OCI-M2 (cell line): ENCODE results near the gene FER1L5.

Experiments used
- DNase-seq: peaks from one replicate; lab custom pipeline; 2025; ENCODE audit not compliant: unreplicated experiment; lab: John Stamatoyannopoulos, UW

FER1L5 gene

DNA sequence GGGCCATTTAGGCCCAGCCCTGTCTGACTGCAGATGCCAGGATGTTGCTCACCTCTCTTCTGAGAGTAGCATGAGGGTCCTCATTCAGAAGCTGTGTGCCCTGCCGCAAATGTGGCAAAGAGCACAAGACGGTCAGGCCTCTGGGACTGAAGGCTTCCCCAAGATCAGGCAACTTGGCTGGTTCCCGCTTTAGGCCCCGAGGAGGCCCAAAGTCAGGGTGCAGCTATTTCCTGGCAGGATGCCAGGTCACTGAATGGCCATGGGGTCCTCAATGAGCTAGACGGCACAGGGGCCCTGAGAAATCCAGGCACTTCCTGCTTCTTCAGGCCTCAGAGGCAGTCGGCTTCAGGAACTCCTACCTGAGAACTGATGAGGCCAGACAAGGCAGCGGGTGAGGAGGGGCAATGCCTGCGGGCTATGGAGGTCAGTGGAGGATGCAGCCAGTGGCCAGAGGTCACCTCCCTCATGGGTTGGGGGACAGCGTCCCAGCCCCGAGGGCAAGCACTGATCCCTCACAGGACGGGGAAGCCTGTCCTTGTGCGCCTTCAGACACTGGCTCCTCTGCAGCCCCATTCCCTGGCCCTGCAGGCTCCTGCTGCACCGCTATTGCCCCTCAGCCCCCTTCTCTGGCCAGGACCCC lies 52.4 kb downstream of the FER1L5 start:
- DNase-seq, result no peak

DNA sequence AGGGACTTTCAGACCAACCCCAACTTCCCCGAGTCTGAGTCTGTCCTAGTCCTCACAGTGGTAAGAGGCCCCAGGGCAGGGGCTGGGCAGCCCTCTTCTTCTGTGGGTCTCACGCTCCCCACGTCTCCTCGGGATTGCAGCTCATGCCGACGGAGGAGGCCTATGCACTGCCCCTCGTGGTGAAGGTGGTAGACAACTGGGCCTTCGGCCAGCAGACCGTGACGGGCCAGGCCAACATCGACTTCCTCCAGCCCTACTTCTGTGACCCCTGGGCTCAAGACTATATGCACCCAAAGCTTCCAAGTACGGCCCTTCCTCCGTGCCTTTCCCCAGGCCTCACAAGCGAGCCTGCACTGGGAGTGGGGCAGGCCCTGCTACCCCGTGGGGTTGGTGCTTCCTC lies 53.0 kb downstream of the FER1L5 start:
- DNase-seq, result no peak

DNA sequence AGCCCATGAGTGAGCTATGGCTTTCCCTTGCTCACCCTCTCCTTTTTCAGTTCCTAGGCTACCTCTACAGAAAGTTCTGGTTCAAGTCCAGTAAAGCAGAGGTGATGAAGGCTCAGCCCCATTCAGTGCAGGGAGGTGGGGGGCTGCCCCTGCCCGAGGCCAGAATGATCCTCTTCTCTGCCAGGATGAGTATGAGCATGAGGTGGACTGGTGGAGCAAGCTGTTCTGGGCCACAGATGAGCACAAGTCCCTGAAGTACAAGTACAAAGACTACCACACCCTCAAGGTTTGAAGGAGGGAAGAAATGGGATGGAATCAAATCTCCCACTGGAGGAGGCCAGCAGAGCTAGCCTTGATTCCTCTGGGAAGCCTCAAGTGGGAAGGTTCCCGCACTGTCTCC lies 54.9 kb downstream of the FER1L5 start:
- no peak for DNase-seq

DNA sequence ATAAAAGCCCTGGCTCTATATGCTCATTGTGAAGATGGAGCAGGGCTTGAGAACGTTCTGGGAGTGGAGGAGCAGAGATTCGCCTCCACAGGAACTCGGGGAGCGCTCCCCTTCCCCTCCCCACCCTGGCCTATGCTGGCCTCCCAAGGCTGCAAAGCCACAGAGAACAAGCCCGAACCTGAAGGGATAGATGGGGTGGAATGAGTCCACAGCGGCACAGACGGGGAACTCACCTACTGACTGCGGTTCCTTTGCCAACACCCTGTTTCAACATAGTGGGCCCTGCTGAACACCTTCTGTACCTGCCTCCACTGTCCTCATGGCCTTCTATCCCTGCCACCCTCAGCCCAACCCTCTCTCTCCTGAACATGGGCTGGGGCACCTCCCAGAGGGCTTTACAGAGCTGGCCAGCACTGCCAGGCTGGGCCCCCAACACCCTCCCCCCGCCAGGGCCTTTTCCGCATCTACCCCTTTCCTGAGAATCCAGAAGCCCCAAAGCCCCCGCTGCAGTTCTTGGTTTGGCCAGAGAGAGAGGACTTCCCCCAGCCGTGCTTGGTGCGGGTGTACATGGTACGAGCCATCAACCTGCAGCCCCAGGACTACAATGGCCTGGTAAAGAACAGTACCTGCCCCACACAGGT lies 55.8 kb downstream of the FER1L5 start:
- DNase-seq, result no peak

DNA sequence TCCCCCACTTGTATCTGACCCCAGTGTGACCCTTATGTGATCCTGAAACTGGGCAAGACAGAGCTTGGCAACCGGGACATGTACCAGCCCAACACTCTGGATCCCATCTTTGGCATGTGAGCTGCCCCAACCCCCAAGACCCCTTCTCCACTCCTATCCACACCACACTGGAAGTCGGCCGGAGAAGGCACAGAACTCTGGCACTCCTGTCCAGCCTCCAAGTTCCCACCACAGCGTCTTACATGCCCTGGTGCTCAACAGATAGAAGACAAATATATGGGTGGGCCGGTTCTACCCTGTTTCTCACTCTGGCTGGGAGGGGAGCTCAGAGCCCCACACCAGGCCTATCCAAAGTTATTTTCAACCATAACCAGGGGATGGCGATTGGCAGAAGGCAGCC lies 56.5 kb downstream of the FER1L5 start:
- no peak for DNase-seq

DNA sequence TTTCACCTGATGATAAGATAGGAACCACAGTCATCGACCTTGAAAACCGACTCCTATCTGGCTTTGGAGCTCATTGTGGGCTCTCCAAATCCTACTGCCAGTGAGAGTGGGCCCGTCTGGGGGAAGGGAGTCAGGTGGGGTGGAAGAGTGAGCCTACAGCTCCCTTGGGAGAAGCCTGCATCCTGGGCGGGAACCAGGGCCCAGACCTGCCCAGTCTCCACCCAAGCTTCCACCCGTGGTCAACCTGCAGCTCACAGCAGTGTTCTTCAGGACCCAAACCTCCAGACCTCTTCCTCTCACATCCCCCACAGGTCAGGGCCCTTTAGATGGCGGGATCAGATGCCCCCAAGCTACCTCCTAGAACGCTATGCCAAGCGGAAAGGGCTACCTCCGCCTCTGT lies 57.1 kb downstream of the FER1L5 start:
- no peak for DNase-seq

DNA sequence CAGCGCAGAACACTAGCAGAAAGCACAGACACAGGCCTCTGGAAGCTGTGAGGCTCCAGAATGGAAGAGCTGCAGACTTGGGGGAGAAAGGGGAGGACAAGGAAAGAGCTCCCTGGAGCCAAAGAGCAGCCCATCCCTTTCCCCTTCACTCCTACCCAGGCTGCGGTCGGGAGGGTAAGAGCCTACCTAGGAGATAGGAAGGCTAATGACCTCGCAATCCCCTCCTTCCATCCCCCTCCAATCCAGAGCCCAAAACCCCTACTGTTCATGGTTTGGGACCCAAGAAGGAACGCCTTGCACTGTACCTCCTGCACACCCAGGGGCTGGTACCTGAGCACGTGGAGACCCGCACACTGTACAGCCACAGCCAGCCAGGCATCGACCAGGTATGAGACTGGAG lies 57.5 kb downstream of the FER1L5 start:
- no peak for DNase-seq

DNA sequence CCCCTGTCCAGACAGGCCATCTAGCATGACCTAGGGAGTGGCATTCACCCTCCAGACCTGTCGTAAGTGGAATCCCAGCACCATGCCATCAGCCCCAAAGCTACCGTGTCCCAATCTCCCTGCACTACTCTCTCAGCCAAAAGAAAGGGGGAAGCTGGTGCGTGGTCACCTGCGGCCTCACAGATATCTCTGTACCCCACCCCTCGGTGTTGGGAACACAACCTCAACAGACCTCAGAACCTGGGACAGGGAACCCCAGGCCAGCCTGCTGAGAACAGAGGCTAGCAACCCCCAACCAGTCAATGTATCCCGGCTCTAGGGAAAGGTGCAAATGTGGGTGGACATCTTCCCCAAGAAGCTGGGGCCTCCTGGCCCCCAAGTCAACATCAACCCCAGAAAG lies 59.1 kb downstream of the FER1L5 start:
- no peak for DNase-seq

DNA sequence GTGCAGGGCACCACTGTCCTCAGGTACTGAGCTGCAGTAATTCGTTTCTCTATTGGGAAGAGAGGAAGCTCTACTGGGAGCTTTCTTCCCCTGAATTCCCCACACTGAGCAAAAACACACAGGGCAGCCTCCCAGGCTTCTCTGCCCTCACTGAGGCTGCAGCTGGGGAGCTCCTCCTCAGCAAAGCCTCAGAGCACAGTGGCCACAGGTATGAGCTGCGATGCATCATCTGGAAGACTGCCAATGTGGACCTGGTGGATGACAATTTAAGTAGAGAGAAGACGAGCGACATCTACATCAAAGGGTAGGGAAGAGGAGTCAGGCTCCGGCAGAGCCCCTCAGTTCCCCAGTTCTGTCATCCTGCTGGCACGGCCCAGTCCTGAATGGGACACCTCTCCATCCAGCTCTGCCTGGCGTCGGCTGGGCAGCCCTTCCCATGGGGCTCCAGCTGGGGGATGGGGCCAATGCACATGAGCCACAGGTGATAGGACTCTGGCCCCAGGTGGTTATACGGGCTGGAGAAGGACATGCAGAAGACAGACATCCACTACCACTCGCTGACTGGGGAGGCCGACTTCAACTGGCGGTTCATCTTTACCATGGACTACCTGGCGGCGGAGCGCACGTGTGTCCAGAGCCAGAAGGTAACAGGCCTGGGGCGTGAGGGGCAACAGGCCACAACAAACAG lies 59.7 kb downstream of the FER1L5 start:
- no peak for DNase-seq

DNA sequence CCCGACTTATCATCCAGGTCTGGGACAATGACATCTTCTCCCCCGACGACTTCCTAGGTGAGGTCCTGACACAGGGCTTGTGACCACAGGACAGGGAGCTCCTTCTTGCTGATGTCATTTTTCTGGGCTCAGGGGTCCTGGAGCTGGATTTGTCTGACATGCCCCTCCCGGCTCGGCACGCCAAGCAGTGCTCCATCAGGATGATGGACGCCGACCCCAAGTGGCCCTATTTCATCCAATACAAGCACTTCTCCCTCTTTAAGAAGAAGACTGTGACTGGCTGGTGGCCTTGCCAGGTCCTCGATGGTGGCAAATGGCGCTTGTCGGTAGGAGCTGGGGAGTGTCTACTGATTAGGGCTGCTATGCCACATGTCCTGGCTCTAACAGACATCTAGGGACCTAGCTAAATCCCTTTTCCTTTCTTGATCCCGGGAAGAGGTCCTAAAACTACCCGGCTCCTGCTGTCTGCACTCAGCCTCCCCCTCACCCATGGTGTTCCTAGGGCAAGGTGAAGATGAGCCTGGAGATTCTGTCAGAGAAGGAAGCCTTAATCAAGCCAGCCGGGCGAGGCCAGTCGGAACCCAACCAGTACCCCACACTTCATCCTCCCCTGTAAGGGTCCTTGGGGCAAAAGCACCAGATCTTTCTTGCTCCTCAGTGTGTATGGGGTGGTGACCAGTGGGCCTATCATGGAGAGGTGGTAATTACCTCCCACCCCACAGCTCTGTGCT lies 60.6 kb downstream of the FER1L5 start:
- DNase-seq, result no peak

DNA sequence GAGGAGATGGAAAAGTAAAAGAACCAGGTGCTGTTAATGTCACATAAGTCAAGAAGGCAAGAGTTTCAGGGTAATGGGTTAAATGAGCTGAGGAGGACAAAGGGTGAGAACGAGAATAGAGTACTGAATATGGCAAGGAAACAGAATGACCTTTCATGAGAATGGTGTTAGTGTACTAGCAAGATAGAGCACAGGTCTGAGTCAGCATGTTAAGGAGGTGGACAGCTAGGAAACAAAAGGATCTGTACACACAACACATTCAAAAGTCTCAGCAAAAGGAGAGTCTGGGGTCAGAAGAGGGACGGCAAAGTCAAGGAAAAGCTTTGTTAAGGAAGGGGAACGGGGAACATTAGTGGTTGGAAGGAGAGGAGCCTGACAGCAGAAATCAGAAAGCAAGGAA lies 68.4 kb downstream of the FER1L5 start:
- DNase-seq, result no peak

DNA sequence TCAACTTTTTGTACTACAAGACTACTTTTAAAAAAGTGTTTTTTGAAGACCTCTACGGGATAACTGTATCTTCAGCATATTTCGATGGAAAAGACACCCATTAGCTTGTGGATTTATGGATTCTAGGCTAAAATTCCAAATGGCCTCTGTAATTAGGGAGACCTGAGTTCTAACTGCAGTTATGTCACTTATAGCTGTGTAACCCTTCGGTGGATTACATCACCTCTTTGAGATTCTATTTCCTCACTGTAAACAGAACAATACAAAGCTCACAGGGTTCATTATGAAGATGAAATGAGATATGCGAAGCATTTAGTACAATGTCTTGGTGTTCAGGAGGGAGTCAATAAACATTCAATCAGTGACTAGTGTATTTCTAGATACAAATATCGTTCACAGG lies 73.1 kb downstream of the FER1L5 start:
- no peak for DNase-seq

DNA sequence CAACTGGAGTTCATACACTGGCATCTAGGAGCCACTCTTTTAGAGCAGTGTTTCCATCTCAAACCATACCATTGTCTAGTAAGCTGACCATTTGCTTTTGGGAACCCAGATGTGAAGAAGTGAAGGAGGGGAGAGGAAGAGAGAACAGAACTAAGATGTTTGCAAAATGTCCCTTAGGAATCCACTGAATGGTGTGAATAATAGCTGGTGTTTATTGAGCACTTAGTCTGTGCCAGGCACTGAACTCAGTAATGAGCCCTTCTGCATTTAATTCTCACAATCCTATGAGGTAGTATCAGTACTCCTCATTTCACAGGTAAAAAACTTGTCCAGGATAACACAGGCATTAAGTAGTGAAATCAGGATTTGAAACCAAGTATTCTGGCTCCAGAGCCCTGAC lies 73.8 kb downstream of the FER1L5 start:
- DNase-seq, result no peak

DNA sequence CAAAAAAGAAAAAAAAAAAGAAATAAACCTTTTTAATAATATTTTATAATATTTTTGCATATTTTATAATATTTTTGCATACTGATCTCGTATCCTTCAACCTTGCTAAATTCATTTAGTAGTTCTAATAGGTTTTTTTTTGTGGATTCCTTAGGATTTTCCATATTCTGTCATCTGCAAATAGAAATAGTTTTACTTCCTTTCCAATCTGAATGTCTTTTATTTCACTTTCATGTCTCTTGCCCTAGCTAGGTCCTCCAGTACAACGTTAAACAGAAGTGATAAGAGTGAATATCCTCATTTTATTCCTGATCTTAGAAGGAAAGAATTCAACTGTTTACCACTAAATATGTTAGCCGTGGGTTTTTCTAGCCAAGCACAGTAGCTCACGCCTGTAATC lies 83.6 kb downstream of the FER1L5 start:
- no peak for DNase-seq

DNA sequence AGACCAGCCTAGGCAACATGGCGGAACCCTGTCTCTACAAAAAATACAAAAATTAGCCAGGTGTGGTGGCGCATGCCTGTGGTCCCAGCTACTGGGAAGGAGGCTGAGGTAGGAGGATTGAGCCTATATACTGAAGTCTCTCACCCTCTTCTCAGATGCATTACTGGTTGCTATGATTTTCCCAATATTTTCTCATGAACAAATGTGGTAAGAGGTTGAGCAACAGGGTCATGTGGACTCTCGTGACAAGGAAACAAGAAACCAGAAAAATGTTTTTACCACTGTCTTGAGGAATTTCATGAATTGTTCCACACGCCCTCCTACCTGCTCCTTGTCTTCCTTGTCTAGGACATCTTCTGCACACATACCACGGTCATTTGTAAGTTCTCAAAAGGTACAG lies 84.9 kb downstream of the FER1L5 start:
- no peak for DNase-seq

DNA sequence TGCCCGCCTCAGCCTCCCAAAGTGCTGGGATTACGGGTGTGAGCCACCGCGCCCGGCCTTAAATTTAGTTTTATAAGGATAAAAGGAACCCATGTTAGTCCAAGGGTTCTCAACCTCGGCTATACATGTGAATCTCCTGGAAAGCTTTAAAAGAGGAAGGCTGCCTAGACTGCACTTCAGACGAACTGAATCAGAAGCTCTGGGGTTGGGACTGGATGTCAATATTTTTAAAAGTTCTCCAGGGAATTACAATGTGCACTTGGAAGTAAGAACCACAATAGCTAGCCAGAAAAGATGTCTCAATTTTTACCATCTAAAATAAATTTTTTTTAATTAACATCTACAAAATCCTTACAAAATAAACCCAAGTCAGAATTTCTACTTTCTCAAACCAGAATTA lies 87.2 kb downstream of the FER1L5 start:
- DNase-seq, result no peak

DNA sequence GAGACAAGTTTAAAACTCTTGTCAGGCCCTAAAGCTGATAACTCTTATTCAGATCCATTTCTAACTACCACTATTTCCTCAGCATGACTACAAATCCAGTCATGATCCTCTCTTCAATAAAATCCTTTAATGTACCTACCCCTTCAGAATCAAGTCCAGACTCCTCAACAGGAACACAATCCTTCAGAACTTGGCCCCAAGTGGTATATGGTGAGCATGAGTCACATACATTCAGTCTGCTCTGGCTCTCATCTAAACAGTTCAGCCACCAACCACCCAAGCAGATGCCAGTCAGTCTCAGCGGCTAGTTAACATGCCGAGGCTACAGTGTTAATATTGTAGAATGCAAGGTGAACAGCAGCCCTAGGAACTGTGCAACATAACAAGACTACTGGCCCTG lies 87.6 kb downstream of the FER1L5 start:
- DNase-seq, result no peak

DNA sequence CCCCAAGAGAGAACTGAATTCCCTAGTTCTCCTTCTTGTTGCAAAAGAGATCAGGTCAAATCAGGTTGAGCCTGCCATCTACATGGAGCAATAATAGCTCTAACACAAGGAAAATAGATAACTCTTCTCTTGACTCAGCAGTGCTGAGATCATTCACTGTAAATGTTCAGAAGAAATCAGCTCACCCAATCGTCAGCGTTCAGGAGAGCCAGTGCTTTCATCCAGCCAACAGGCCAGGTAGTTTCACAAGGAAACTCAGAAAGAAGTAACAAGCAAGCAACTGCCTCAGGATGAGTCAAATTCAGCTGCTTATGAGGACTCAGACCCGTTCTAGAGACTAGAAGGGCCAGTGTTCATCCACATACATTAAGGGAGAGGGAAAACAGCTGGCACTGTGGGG lies 91.4 kb downstream of the FER1L5 start:
- DNase-seq, result no peak

DNA sequence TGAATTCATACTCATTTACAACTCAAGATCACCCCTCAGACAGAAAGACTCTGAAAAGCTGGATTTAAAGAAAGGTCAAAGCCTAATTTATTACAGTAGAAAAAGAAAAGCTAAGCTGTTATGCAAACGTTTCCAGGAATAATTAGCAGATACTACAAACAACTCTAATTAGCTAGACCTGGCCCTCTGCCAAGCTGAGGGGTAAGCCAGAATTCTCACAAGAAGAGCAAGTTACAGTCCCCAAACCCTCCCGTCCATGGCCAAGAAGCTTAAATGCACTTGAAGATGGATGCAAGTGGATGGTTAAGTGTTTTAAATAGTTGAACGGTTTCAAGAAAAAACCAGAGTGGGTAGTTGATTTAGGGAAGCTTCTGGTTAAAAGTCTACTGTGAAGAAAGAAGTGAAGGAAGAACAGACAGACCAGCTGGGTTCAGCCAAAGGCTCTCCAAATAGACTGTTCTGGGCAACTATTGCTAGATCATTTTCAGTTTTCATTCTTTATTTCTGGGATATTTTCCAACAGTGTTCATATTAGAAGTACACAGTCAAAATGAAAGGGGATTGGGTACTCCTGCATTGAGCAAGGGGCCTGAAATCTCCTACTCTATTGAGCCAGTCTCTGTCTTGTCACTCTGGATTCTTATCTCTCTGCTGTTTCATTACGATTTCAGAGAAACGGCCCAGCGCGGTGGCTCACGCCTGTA lies 92.5 kb downstream of the FER1L5 start:
- DNase-seq, result no peak

DNA sequence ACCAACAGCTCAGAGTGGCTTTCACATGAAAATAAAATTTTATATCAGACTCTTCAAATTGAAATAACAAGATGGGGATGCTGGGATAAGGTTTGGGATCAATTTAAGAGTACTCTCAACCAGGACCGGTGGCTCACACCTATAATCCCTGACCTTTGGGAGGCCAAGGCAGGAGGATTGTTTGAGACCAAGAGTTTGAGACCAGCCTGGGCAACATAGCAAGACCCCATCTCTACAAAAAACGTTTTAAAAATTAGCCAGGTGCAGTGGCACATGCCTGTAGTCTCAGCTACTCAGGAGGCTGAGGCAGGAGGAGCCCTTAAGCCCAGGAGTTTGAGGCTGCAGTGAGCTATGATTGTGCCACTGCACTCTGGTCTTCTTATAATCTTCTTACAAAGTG lies 94.7 kb downstream of the FER1L5 start:
- DNase-seq, result no peak

DNA sequence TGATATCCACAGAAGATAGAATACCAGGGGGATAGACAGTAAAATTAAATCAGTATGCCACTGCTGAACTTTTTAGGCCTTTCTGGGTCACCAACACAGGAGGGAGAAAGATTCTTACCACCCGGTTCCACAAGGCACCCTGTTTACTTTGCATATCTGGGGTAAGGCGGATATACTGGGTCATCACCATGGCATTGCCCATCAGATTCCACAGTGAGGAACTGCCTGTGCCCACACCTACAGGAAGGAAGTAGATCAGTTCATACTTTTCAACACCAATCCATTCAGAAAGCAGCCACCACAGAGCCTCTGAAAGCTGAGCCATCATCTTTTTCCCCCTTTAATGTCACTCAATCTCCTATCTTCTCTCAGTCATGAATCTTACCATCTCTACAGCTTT lies 95.3 kb downstream of the FER1L5 start:
- DNase-seq, result no peak
